B cell (primary cell): ENCODE data around the gene PP2D1. TPM values are rescaled to one million over a fixed set of nuclear protein-coding genes. Genes with fewer than 3 reads are reported as not detected.

Experiments
- ATAC-seq: fragments of 200-7000 bp; cut with Tn5 transposase; one replicate; pipeline ENCODE4 v1.10.0; 2021; ENCODE audit warnings: low read depth, mild to moderate bottlenecking, moderate number of reproducible peaks, moderate library complexity
- CTCF ChIA-PET: fragments of 350-600 bp; sonication (Branson Sonifier 250); formaldehyde crosslinking; loops from one replicate; lab custom pipeline; 2021; ENCODE audit warnings: antibody characterized with exemption, inconsistent platforms; lab: Charles Lee
- POLR2A ChIA-PET: fragments of 350-600 bp; sonication (Branson Sonifier 250); formaldehyde crosslinking; loops from one replicate; lab custom pipeline; 2021; ENCODE audit warnings: antibody characterized with exemption; lab: Charles Lee
- DNase-seq: peaks from one replicate; pipeline ENCODE4 v3.0.0; 2013
- H2AFZ ChIP-seq: 2 replicates; pipeline ENCODE4 v1.6.1; 2012; ENCODE audit warnings: mild to moderate bottlenecking, low read depth, low read length; ENCODE audit not compliant: insufficient read depth, poor library complexity, severe bottlenecking
- H3K27ac ChIP-seq, 2 donors: 1 replicate in 1 of 2; 2 replicates in 1 of 2; pipeline ENCODE4 v1.5.1; 2012 to 2013; ENCODE audit warnings: low read length in 2 of 2, mild to moderate bottlenecking in 2 of 2, moderate library complexity in 1 of 2
- H3K27me3 ChIP-seq, 4 experiments: fragments of 200-600 bp in 1 of 4; sonication (generic) in 1 of 4; replicated peaks in 1 of 4; 1 replicate in 2 of 4; 2 replicates in 2 of 4; pipeline versions ENCODE4 v1.6.1 to v1.7.0; 2013 to 2016; ENCODE audit warnings: low read length in 3 of 4, mild to moderate bottlenecking in 2 of 4, mixed read lengths in 1 of 4, moderate library complexity in 1 of 4; ENCODE audit not compliant: insufficient read depth in 4 of 4, control insufficient read depth in 3 of 4; ENCODE audit errors: control extremely low read depth in 1 of 4
- H3K36me3 ChIP-seq, 2 experiments: replicated peaks in 1 of 2; 1 replicate in 1 of 2; 2 replicates in 1 of 2; pipeline versions ENCODE4 v1.6.1 to v1.7.1; 2013; ENCODE audit warnings: low read length in 1 of 2; ENCODE audit not compliant: insufficient read depth in 2 of 2, control insufficient read depth in 1 of 2; ENCODE audit errors: control extremely low read depth in 1 of 2, extremely low read depth in 1 of 2
- H3K4me1 ChIP-seq, 2 donors: fragments of 200-600 bp in 1 of 2; sonication (generic) in 1 of 2; 1 replicate in 1 of 2; 2 replicates in 1 of 2; pipeline versions ENCODE4 v1.5.1 to v1.6.1; 2013 to 2017; ENCODE audit warnings: low read length in 2 of 2; ENCODE audit not compliant: control insufficient read depth in 2 of 2, insufficient read depth in 2 of 2
- H3K4me2 ChIP-seq: replicated peaks from 2 replicates; pipeline ENCODE3; 2012; ENCODE audit warnings: mild to moderate bottlenecking, low read depth, low read length; ENCODE audit not compliant: poor library complexity, severe bottlenecking
- H3K4me3 ChIP-seq, 5 experiments: fragments of 200-600 bp in 1 of 5; sonication (generic) in 1 of 5; 1 replicate in 3 of 5; 2 replicates in 2 of 5; pipeline versions ENCODE4 v1.5.1 to v1.7.0; 2011 to 2016; ENCODE audit warnings: low read length in 4 of 5, mild to moderate bottlenecking in 4 of 5, low read depth in 2 of 5, control low read depth in 1 of 5, moderate library complexity in 1 of 5; ENCODE audit not compliant: insufficient read depth in 1 of 5; ENCODE audit errors: control extremely low read depth in 1 of 5, extremely low read depth in 1 of 5
- H3K79me2 ChIP-seq: fragments of 200-600 bp; sonication (generic); one replicate; pipeline ENCODE4 v1.6.0; 2016; ENCODE audit warnings: low read length; ENCODE audit not compliant: control insufficient read depth, insufficient read depth
- H3K9ac ChIP-seq: fragments of 200-600 bp; sonication (generic); 2 replicates; pipeline ENCODE4 v1.6.1; 2017; ENCODE audit warnings: mild to moderate bottlenecking, low read length, moderate library complexity
- H3K9me3 ChIP-seq, 3 donors: one replicate each; pipeline versions ENCODE4 v1.6.1 to v1.7.1; 2013; ENCODE audit warnings: low read length in 2 of 3; ENCODE audit not compliant: control insufficient read depth in 2 of 3, insufficient read depth in 1 of 3; ENCODE audit errors: control extremely low read depth in 1 of 3
- H4K20me1 ChIP-seq: 2 replicates; pipeline ENCODE4 v1.6.0; 2012; ENCODE audit warnings: mild to moderate bottlenecking, low read length; ENCODE audit not compliant: insufficient read depth, control insufficient read depth, poor library complexity, severe bottlenecking
- H3K27ac Mint-ChIP-seq: one replicate; pipeline ENCODE4 v1.8.0; 2021; ENCODE audit warnings: mixed read lengths
- H3K27me3 Mint-ChIP-seq: one replicate; pipeline ENCODE4 v1.8.0; 2021; ENCODE audit warnings: mixed read lengths
- H3K4me1 Mint-ChIP-seq: one replicate; pipeline ENCODE4 v1.8.0; 2021; ENCODE audit warnings: mixed read lengths
- H3K4me3 Mint-ChIP-seq: one replicate; pipeline ENCODE4 v1.8.0; 2021; ENCODE audit warnings: mixed read lengths
- H3K9me3 Mint-ChIP-seq: one replicate; pipeline ENCODE4 v1.8.0; 2022; ENCODE audit warnings: mixed read lengths; ENCODE audit not compliant: insufficient read depth
- EZH2 ChIP-seq: IDR thresholded peaks from 2 replicates; pipeline ENCODE4 v1.6.1; 2012; ENCODE audit warnings: borderline replicate concordance, low read depth, mild to moderate bottlenecking, moderate library complexity, low read length; ENCODE audit not compliant: insufficient read depth, poor library complexity, severe bottlenecking
- WGBS: methylation state at CpG from one replicate; pipeline ENCODE4 v1.1.5; 2013; ENCODE audit warnings: missing lambda C conversion rate; ENCODE audit not compliant: insufficient coverage; 5-methylcytosine and 5-hydroxymethylcytosine counted together
- intact Hi-C: fragments of 100-400 bp; cut with micrococcal nuclease; formaldehyde crosslinking; loops from one replicate; pipeline ENCODE4 v1.10.0; 2022
- polyA plus RNA-seq: library from polyadenylated mRNA; depleted of rRNA; stranded (reverse); fragments of >200 nt; gene quantifications from 2 replicates; pipeline ENCODE4 v1.2.3, GENCODE V29; 2012
- small RNA-seq: library from RNA; depleted of rRNA; stranded (forward); fragments of <200 nt; gene quantifications from one replicate; pipeline ENCODE3, GENCODE V24; 2012; ENCODE audit warnings: low replicate concordance, low read depth; ENCODE audit not compliant: insufficient read length
- total RNA-seq, 2 donors: library from RNA; stranded (reverse); fragments of 120-200 nt in 1 of 2; gene quantifications; 1 replicate in 1 of 2; 2 replicates in 1 of 2; pipeline versions ENCODE4 v1.2.3 to v1.2.4, GENCODE V29; 2013 to 2022
- TF ChIP-seq, protein P1 (sequence below): fragments of 200-600 bp; IDR thresholded peaks from one replicate; pipeline ENCODE4 v1.8.0; 2022; ENCODE audit warnings: antibody characterized with exemption, mild to moderate bottlenecking

PP2D1 gene
- total and polyA plus RNA-seq, 2 donors (not counting 1 experiment from before 2014, with no cell fraction given), result not detected

DNA sequence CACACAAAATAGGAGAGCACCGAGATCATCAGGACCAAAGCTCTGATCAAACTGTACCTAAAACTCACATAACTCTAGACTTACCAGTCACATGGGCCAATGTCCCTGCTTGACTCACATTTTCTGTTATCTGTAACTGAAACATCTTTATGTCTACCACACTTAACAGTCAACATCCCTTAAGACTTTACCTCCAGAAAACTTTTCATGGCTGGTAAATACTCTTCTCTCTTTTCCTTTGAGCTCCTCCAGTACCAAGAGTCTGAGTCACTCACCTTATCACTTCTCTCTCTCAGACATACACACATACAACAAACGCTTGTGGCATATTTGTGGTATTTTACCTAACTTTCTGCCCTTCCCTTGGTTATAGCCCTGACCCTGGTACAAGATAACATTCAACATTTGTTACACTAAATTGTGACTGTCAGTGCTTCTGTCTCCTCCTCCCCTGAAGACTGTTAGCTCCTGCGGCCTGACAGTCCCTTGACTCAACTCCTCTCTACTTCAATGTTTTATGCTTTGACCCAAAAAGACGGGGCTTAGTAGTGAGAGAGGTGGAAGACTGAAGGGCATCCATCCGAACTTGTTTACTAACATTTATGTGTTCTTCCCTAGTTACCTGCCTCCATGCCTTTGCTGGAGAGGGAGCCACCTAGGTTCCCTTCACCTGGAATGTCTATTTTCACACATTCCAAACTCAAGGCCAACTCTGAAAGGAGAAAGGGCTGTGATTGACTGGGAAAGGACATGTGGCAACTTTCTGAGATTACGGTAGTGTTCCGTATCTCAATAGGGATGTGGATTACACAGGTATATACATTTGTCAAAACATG, 74.4 kb downstream of the PP2D1 start:
- POLR2A ChIA-PET, result no interaction called here
- Mint-ChIP-seq H3K4me3 (no peak overlapping the region), H3K9me3 (no peaks in the 10 kb centered on the region), H3K27ac (no peak overlapping the region), H3K27me3 (peaks cover 4% of the 10 kb centered on the region), H3K4me1 (no peaks in the 10 kb centered on the region)
- no peaks in the 10 kb centered on the region for H3K4me1 ChIP-seq
- peaks cover 0 to 10% (median 0%) of the 10 kb centered on the region in 4 experiments for H3K27me3 ChIP-seq
- no peak overlapping the region for H3K9ac ChIP-seq
- no peak overlapping the region for H3K4me3 ChIP-seq
- DNase-seq (no peak), ATAC-seq (no peak)
- no peak overlapping the region for H3K4me2 ChIP-seq
- H3K36me3 ChIP-seq, result no peaks in the 10 kb centered on the region
- no peak overlapping the region for H2AFZ ChIP-seq
- CTCF ChIA-PET, result interaction anchor here (0.8 kb wide), 1 partner anchor 52 kb away, joined by 3 read pairs; no protein-coding TSS in a partner anchor
- H3K79me2 ChIP-seq, result no peaks in the 10 kb centered on the region
- no peak overlapping the region for H3K27ac ChIP-seq
- H3K9me3 ChIP-seq, result peaks cover 0 to 2% (median 2%) of the 10 kb centered on the region in 3 donors
- no peaks in the 10 kb centered on the region for H4K20me1 ChIP-seq
- WGBS, result 63% methylated on average over 2 of the region's 7 CpGs
- intact Hi-C loops, result no loop called here
- no peak for TF ChIP-seq EZH2
- TF ChIP-seq, protein P1, sequence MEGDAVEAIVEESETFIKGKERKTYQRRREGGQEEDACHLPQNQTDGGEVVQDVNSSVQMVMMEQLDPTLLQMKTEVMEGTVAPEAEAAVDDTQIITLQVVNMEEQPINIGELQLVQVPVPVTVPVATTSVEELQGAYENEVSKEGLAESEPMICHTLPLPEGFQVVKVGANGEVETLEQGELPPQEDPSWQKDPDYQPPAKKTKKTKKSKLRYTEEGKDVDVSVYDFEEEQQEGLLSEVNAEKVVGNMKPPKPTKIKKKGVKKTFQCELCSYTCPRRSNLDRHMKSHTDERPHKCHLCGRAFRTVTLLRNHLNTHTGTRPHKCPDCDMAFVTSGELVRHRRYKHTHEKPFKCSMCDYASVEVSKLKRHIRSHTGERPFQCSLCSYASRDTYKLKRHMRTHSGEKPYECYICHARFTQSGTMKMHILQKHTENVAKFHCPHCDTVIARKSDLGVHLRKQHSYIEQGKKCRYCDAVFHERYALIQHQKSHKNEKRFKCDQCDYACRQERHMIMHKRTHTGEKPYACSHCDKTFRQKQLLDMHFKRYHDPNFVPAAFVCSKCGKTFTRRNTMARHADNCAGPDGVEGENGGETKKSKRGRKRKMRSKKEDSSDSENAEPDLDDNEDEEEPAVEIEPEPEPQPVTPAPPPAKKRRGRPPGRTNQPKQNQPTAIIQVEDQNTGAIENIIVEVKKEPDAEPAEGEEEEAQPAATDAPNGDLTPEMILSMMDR, result no peak

Small RNAs within 50 kb of the gene (small RNA-seq; reads per million reads assigned to genes)
- gene RNU4-85P (not detected), gene RPL39P18 (not detected)

Other genes with a start within 250 kb of the PP2D1 start
- gene EFHB, start 78.0 kb downstream of the PP2D1 start, total RNA-seq, result 0.74 and 0.90 TPM in 2 replicates
- gene EFHB, start 78.0 kb downstream of the PP2D1 start, polyA plus RNA-seq, result 0.87 and 1.3 TPM in 2 replicates
- gene RAB5A, start 65.2 kb downstream of the PP2D1 start, total RNA-seq, result 59.4 and 61.9 TPM in 2 replicates
- gene RAB5A, start 65.2 kb downstream of the PP2D1 start, polyA plus RNA-seq, result 21.7 and 34.7 TPM in 2 replicates
- gene KAT2B, start 28.2 kb upstream of the PP2D1 start, total RNA-seq, result 57.5 and 60.3 TPM in 2 replicates
- gene KAT2B, start 28.2 kb upstream of the PP2D1 start, polyA plus RNA-seq, result 21.7 and 21.9 TPM in 2 replicates
- 6.4 and 6.7 TPM in 2 replicates for gene SGO1, start 173.9 kb upstream of the PP2D1 start, total RNA-seq
- gene SGO1, start 173.9 kb upstream of the PP2D1 start, polyA plus RNA-seq, result 1.4 and 2.4 TPM in 2 replicates